ENCODE results near the gene MOGAT2.

The MOGAT2 gene

DNA sequence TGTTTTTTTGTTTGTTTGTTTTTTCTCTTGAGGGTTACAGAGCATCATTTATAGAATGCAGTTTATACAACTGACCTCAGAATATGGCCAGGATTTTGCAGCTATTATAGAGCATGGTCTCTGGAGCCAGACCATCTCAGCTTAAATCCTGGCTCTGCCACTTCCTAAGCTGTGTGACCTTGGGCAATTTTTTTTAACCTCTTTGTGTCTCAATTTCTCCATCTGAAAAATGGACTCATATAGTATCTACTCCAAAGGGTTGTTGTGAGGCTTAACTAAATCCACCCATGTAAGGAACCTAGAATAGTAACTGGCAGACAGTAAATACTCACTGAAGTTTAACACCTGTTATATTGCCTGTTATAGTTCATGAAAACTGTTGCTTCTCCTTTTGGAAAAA, 42.6 kb downstream of the MOGAT2 start:
- no peak for DNase-seq (ENCODE audit: low read depth)

- no peak for DNase-seq (ENCODE audit: low read depth)
These were observed 43.3 kb downstream of the MOGAT2 start for GRCh38 chr11:75760710-75761493.

DNA sequence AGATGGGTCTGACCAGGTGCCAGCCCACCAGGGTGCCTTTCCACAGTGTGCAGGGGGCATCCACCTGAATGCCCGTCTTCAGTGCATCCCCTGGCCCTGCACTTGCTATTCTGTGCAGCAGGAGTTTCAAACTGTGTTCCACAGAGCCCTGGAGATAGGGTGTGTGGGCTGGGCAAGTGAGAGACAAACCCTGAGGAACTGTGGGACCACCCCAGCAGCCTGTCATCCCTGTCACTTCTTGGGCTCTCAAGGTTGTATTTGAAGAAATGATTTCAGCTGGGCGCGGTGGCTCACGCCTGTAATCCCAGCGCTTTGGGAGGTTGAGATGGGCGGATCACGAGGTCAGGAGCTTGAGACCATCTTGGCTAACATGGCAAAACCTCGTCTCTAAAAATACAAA, 44.5 kb downstream of the MOGAT2 start:
- DNase-seq (ENCODE audit: low read depth), result no peak

GRCh38 chr11:75762885-75763284, 45.2 kb downstream of the MOGAT2 start:
- DNase-seq (ENCODE audit: low read depth), result no peak

GRCh38 chr11:75763846-75764245, 46.2 kb downstream of the MOGAT2 start:
- no peak for DNase-seq (ENCODE audit: low read depth)

DNA sequence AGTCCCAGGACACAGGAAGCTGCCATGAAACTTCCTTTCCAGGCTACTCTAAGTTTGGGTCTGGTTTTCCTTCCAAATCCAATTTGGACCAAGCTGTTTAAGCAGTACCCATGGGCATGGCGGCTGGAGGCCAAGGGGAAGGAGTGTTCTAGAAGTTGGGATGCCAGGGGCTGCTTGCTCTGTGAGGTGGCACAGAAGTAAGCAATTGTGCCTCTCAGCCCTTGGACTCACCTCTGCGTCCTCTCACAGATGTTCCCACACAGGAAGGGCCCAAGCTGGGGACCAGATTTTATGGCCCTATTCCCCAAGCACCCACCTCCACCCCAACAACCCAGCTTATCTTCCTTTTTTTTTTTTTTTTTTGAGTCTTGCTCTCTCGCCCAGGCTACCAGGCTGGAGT, 47.5 kb downstream of the MOGAT2 start:
- no peak for DNase-seq (ENCODE audit: low read depth)

DNA sequence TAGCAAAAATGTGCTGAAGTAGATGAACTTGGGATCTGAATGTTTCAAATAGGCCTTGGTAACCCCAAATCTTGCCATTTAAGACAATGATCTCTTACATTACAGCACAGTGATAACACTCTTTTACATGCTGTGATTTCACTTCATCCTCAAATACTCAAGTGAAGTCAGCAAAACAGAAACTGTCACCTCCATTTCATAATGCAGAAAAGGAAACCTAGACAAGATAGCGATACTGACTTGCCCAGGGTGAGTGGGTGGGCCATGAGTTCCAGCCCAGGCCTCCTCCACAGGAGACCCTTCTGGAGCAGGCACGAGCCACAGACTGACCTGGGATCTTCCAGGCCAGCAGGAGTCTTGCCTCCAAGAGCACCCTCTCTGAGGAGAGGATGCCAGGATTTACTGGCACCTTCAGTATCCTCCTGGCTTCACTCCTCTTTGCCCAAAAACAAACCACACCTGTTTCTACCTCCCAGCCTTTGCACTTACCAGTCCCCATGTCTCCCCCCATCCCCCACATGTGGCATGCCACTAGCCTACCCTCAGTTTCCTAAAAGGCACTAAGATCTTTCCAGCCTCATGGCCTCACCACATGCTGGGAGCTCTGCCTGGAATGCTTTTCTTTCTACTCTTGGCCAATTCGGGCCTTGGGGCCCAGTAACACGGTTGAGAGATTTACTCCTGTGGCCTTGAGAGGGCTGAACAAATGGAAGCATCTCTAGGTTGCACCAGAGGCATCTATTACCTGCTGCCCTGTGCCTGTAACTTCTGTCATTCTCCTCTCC, 49.0 kb downstream of the MOGAT2 start:
- DNase-seq (ENCODE audit: low read depth), result no peak

- no peak for DNase-seq (ENCODE audit: low read depth)
These were observed 49.6 kb downstream of the MOGAT2 start for GRCh38 chr11:75767228-75767572.

GRCh38 chr11:75767793-75768111, 50.1 kb downstream of the MOGAT2 start:
- DNase-seq (ENCODE audit: low read depth), result no peak

- peak; percentile 71 for DNase-seq (ENCODE audit: low read depth)
These were observed 50.7 kb downstream of the MOGAT2 start, which contains the start of gene DGAT2 for GRCh38 chr11:75768112-75768908. DGAT2 (plus strand) TSS chr11:75768778; CDS start chr11:75768992, 214 bp downstream.

DNA sequence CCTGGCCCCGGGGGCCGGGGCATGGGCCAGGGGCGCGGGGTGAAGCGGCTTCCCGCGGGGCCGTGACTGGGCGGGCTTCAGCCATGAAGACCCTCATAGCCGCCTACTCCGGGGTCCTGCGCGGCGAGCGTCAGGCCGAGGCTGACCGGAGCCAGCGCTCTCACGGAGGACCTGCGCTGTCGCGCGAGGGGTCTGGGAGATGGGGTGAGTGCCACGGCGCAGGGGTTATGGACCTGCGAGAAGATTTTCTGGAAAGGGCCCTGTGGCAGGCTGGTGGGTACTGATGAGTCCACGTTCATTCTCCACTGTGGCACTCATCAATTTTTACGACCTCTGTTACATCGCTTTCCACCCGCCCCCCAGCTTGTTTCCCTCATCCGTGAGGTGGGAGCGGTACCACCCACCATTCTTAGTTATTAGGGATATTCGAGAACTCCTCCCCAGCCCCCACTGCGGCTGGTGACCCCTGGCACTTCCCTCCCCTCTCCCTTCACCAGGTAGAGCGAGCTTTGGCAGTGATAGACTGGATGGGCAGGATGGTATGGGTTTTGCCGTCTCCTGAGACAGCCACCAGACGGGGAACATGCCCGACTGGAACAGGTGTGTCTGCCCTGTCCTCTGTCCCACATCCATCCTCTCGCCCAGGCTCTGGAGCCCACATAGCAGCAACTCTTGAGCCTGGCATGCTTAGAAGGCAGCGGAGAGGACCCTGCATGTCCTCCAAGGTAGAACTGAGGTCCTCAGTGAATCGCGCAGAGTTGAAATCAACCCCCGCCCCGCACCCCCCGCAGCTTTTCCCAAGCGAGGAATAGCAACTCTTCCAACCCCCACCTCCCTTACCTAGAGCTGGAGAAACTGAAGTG, 51.5 kb downstream of the MOGAT2 start:
- no peak for DNase-seq (ENCODE audit: low read depth)

DNA sequence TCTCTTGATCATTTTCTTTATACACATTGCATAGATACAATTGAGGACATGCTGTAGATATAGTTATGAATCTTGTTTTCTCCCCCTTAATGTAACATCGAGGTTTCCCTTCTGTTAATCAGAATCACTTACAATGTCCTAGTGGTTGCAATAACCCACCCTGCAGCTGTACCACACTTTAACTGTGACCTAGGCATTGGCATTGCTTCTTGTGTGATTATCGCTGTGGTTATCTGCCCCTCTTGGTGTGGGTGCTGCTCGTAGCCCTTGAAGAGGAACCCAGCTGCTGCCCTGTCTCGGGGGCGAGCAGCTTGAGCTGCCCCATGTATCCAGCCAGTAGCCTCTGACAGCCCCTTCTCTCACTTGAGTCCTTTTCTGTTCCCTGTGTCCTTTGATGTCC, 52.5 kb downstream of the MOGAT2 start:
- DNase-seq (ENCODE audit: low read depth), result no peak

GRCh38 chr11:75771646-75772410, 54.2 kb downstream of the MOGAT2 start:
- no peak for DNase-seq (ENCODE audit: low read depth)

- DNase-seq (ENCODE audit: low read depth), result peak; percentile 45
These were observed 56.1 kb downstream of the MOGAT2 start for GRCh38 chr11:75773595-75774353.

GRCh38 chr11:75775056-75775455, 57.4 kb downstream of the MOGAT2 start:
- no peak for DNase-seq (ENCODE audit: low read depth)

GRCh38 chr11:75776546-75776945, 58.9 kb downstream of the MOGAT2 start:
- DNase-seq (ENCODE audit: low read depth), result no peak

DNA sequence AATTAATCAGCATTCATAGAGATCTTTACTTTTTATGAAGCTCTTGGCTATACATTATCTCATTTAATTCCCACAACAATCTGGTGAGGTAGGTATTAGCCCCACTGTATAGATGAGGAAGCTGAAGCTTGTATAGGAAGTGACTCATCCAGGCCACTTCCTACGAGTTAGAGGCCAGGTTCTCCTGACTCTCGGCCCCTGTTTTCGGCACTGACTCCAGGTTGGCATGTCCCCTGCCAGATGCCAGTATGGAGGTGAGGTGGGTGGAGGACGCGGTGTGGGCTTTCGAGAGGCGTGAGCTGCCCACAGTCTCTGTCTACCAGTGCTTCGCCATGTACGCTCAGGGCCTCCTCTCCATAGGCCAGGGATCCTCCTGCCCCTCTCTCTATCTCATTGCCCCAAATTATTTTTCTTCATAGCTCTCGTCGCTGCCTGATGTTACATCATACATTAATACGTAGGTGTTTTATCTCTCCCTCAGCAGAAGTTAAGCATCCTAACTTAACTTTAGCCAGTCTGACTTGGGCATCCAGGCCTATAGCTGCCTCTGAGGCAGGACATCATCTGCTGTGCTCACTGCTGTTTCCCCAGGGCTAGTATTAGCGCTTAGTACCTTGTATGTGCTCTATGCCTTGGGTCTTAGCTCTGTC, 59.9 kb downstream of the MOGAT2 start:
- peak; percentile 38 for DNase-seq (ENCODE audit: low read depth)

- no peak for DNase-seq (ENCODE audit: low read depth)
These were observed 61.3 kb downstream of the MOGAT2 start for GRCh38 chr11:75778962-75779361.

- DNase-seq (ENCODE audit: low read depth), result no peak
These were observed 62.3 kb downstream of the MOGAT2 start for GRCh38 chr11:75779960-75780359.

- no peak for DNase-seq (ENCODE audit: low read depth)
These were observed 63.2 kb downstream of the MOGAT2 start for GRCh38 chr11:75780888-75781287.

All from CMK (cell line).